GM03348 (cell line): ENCODE data around the gene HIVEP1.
A peak's percentile ranks its signal among the peaks of the same experiment; 100 is the strongest.
"Not testable (repeated sequence)": the region's sequence is repeated elsewhere in the genome, so short reads cannot be mapped to it uniquely, and the experiment has no call there.

Source experiments
- DNase-seq: peaks from one replicate; pipeline ENCODE4 v3.0.0; 2012; ENCODE audit warnings: low spot score

The HIVEP1 gene

DNA sequence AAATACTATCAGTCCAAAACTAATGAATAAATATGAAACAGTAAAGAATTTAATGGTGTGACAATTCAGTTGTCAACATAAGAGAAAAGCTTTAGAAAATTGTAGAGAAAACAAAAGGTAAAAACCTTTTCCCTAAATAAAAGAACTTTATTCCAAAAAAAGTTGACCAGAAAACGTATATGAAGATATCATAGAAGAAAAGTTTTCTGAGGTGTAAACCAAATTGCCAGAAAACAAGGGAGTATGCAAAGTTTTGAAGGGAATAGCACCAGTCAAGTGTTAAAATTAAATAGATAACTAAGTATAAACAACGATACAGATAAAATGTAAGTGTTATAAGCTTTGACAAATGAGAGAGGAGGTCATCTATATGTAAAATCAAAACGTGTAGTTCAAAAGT is 104.9 kb downstream of the HIVEP1 start:
- DNase-seq, result no peak

DNA sequence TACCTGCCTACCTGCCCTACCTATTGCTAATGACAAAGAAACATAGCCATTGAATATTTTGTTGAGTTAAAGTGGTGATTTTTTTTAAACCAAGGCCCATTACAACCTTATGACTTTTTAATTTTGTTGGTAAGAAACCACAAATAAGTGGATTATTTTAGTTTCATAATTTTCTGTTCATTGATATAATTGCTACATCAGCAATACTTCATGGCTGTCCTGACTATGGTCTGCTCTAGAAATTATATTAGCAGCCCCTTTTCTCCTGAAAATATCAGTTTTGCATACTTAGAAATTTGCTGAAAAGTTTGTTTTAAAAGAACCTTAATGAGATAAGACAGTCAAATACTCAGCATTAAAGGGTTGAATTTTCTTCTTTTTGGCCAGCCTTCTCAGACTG is 106.5 kb downstream of the HIVEP1 start:
- DNase-seq, result no peak

DNA sequence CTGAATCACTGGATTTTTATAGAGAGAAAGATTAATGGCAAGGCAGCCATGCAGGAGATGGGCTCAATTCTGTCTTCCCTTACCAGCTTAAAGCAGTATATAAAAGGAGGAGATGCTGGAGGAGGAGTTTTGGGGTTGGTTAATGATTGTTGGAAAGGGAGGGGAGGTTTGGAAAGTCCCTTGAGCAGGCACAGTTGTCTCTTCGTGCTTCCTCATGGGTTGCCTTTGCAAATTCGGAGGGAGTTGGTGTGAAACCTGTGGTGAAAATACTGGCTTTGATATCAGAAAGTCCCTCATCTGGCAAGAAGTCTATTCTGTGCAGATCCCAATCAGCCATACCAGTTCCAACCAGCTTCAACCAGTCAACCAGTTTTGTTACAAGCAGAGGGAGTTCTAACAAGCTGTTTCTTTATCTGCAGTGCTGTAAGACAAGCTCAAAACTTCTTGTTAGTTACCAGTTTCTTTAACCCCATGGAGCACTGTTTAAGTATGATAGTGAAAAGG is 107.0 kb downstream of the HIVEP1 start:
- DNase-seq, result no peak

DNA sequence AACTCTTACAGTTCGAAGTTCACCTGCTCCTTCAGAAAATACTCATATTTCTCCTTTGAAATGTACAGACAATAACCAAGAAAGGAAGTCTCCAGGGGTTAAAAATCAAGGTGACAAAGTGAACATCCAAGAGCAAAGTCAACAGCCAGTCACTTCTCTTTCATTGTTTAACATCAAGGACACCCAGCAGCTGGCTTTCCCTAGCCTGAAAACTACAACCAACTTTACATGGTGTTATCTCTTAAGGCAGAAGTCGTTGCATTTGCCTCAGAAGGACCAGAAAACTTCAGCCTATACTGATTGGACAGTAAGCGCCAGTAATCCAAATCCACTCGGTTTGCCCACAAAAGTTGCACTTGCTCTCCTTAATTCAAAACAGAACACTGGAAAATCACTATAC is 113.3 kb downstream of the HIVEP1 start:
- no peak for DNase-seq

DNA sequence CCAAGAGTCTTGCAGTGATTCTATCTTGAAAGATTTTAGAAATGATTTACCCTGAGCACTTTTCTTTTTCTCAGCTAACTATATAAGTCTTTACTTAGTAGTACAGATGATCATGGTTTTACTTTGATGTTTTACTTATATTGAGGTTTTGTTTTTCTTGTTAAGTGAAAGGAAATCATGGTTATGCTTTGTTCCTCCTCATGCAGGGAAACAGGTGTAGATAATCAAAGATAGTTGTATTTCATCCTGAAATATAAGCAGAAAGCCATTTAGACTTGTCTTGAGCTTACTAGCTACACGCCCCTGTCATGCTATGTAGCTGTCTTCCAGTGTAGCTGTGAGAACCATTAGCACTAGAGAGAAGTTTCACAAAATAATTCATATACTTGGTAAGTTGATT is 113.9 kb downstream of the HIVEP1 start:
- DNase-seq, result no peak

DNA sequence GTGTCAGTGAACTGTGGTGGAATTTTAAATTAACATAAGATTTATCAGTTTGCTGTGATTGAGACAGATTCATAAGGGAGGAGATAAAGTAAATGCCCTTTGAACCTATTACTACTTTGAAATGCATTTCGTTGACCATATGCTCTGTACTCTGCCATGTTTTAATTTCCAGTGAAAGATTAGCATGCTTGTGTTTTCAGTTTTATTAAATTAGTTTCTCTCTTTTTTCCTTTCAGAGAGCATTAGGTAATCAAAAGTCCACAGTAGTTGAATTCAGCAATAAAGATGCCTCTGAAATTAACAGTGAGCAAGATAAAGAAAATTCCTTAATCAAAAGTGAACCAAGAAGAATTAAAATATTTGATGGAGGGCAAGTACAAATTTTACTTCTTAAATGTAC is 117.4 kb downstream of the HIVEP1 start:
- DNase-seq, result no peak

DNA sequence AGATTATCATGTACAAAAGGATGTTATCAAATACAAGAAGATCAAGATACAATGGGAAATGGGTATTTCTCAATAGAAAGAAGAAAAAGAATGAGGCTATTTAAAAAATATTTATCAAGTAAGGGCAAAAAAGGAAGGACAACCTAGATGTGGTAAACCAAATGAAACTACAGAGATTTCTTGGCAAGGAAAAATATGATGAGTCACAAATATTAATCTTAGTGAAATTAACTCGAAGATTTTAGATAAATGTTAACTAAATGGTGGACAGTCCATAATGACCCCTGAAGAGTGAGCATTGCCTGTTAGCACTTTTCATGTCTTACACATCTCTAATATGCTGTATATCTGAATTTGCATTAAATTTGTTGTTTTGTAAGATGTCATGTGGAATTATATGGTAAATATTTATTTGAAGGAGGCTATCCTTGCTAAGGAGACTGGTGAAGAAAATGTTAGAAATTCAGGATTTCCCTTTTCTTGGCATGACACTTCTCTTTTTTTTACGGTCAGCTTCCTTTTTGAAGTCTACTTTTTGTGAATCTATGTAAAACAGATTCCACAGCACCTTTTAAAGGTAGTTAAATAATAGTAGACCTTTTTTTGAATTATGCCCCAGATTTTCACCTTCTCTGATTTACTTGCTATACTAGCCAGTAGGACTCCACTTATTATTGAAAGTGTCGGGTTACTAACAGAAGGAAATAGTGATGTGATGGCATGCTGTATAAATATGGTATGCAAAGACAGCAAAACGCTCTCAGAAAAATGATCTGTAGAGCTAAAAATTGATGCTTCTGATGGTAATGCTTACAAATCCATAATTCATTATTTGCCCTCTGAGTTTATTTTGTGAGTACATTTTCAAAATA is 120.5 kb downstream of the HIVEP1 start:
- no peak for DNase-seq

DNA sequence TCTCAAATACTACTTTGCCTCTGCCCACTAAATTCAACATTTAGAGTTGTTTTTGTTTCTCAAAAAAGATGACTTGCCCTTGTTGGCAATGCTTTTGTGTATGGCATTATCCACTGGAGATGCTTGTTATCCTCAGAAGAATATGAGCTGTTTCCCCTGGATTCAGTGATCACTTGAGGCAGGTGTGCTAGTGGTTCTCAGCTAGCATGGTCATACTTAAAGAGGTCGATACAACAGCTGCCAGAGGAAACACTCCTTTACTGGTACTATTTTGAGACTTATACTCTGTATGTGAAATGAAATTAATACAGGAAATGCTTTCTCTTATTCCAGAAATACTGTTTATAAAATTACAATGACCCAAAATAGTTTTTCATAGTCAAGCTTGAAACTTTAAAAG is 122.5 kb downstream of the HIVEP1 start:
- no peak for DNase-seq

DNA sequence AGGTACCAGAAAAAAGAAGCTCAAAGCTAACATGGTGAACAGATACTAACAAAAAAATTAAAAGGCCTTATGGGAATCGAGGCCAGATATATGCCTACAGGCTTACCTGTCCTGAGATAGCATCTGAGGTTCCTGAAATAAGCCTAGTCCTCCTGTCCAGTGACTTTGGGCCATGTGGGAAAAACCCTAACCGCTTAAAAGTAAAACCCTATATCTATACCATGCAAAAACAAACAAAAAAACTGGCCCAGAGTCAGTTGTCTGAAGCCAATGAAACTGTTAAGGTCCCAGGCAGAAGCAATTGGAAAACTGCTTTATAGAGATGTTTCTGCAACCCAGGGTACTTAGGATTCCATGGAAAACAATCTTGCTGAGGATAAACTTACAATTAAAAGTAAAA is 122.9 kb downstream of the HIVEP1 start:
- no peak for DNase-seq

DNA sequence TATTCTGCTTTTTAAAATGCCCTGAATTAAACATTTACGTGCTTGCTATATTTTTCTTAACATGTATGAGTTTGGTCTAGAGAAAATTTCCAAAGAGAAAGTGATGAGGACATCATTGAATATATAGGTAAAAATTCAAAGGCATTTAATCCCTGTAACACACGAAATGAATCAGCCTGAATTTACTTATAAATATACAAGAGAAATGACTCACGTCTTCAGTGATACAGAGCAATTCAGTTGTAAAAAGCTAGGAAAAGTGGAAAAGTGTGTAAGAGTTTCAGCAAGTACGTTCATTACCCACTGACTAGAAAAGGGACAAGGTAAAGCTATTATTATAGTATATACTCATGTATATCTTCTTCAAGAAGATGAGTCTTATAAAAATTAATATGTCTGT is 124.8 kb downstream of the HIVEP1 start:
- no peak for DNase-seq

DNA sequence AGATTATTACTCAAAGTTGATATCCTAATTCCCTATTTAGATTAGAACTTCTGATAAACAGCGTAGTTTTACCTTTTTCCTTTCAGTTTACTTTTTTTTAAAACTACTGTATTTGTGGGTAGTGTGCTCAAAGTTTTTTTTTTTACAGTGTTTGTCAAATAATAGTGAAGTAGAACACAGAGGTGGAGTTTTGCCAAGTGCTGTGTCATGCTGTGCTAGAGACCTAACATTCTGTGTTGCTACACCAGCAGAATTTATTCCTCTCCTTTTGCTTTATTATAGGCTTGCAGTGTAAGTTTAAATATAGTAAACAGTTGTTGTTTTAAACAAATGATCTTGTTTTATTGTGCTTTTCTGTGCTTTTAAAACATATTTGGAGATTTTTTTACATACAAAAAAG is 125.4 kb downstream of the HIVEP1 start:
- peak; percentile 70 for DNase-seq

DNA sequence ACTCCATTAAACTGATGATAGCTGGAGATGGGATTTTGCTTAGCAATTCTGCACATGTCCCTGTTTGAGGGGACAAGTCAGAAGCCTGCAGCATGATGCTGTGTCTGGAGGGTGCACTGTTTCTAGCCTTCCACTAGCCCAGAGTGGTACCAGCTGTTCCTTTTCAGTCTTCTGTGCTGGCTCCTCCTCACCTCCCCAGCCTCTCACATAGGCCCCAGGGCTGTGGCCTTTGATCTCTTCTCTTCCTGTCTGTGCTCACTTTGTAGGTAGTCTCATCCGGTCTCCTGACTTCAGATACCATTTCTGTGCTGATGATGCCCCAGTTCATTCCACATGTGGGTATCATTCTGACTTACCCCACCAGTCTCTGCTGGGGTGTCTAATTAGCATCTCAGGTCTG is 126.3 kb downstream of the HIVEP1 start:
- no peak for DNase-seq

DNA sequence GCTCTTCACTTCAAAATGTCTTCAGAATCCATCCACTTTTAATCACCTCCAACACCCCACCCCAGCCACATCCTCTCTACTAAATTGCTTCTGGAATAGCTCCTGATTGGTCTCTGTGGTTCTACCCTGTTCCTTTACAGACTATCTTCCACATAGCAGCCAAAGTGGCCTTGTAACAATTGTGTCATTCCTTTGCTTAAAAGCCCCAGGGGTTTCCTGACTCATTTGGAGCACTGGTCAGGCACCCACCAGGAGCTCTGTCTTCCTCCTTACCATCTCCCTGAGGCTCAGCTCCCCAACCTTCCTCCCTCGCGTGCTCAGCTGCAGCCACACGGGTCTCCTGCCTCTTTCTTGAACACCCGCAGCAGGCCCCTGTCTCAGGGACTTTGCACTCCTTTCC is 126.8 kb downstream of the HIVEP1 start:
- DNase-seq, result no peak

DNA sequence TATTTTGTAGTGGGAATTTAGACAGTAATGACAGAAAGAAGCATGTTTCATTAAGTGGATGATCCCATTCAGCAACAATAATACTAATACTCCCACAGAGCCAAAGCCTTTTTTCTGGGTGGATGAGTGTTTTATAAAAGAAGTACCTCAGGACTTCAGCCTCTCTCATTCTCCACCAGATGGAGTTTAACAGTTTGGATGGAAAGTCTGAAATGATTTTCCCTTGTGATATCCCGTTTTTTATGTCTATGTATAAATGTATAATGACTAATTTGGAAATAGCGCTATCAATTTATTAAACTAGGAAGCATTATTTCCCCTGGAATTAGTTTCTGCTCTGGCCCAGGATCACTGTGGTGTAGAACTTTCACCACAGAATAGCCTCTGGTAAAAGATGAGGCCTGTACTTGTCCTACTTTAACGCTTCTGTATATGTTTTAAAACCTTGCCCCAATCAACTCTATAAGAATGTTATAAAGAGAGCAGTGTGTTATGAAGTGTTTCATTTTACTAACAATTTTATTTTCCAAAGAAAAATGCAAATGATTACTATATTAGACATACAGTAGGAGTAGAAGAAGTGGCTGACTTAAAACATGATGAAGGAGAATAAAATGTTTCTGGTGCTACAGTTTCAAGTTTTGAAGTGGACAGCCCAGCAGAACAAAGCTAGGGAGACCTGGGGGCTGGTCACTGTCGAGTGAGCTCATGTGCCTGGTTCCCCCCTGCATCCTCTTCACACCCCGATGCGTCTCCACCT is 135.6 kb downstream of the HIVEP1 start:
- no peak for DNase-seq

DNA sequence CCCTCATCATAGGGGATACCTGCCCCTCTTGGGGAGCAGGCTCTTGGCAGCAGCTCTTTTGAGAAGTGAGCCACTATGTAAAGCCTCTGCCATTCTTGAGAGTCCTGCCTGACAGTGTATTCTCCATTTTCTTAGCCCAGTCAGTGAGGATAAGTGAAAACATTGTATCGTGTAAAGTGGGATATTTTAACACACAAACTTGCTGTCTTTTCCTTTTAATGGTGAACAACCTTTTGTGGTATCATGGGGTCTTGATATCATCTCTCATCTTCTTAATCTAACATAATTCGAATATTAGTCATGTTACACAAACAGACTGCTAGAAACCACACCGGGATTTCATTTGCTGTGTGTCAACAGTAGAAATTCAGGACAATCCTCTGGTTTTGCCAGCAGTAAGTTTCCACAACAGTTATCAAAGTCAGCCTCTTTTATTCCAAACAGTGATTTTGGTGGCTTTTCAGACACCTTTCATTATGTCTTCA is 136.2 kb downstream of the HIVEP1 start:
- DNase-seq, result peak; percentile 49

DNA sequence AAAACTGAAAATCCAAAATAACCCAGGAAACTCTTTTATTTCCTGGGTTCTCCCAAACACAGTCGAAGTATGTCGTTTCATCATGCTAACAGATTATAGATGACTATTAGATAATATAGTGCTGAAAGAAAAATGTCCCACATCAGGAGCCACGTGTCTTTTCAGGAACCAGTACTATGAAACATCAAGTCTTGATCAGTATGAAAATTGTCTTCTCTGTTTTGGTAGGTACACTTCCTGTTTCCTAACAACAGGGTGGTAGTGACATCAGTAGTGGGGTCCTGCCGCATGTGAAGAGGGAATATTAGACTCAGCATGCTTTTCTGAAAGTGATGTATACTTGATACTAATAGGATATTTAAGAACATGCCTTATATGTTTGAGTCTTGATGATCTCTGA is 136.7 kb downstream of the HIVEP1 start:
- DNase-seq, result no peak

DNA sequence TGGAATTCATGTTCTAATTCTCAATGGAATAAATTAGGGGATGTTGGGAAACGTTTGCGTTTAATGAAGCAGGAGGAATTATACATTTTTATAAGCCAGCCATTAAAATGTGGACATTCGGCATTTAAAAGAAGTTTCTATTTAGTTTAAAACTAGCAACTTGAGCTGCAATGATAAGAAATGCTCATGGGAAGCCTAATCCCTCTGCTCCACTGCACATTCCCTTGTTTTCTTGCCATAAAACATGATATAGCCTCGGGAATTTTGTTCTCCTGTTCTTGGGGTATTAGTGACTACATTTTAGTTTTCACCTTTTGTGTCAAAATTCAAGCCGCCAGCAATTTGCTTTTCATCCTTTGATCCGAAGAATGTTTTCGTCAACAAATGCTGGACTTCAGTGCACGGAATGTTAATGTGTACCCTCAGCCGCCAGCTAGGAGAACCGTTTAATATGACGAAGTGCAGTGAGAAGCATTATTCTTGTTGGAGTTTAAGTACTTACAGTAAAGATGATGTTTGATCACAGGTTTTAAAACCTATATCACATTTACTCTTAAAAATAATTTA is 137.9 kb downstream of the HIVEP1 start:
- DNase-seq, result no peak

DNA sequence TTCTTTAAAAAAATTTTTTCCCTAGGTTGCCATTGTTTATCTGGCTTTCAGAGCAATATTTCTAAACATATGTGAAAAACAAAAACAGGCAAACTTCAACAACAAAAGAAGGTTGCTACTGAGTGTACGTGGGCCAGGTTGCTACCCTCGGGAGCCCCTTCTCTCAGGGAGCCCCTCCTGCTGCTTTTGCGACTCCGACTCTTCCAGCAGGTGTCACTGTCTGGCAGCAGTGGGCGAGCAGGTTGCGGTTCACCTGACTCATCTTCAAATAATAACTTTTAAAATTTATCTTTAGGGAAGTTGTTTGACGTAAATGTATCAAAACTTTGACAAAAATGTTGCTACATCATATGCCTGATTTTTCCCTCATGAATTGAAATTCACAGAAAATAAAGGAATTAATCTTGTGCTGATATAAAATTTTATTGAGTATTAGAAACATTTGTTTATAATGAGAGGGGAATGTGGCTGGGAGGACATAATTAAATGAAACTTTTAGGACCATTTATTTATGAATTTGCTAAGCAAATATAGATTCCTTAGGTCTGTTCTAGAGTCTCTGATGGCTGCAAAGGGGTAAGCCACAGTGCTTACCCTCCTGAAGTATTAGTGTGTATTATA is 138.8 kb downstream of the HIVEP1 start:
- no peak for DNase-seq

DNA sequence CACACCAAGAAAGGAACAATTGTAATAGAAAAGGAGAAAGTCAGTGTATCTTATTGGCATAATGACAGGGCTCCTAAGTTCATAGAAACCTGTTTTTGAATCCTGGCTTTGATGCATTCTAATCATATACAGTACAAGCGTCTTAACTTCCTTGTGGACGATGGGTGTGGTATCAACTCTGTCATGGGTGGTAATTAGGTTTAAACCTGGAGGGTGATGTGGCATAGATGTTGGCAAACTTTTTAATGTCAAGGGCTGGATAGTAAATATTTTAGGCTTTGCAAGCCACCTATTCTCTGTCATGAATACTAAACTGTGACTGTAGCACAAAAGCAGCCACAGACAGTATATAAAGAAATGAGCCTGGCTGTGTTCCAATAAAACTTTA is 139.3 kb downstream of the HIVEP1 start:
- no peak for DNase-seq

DNA sequence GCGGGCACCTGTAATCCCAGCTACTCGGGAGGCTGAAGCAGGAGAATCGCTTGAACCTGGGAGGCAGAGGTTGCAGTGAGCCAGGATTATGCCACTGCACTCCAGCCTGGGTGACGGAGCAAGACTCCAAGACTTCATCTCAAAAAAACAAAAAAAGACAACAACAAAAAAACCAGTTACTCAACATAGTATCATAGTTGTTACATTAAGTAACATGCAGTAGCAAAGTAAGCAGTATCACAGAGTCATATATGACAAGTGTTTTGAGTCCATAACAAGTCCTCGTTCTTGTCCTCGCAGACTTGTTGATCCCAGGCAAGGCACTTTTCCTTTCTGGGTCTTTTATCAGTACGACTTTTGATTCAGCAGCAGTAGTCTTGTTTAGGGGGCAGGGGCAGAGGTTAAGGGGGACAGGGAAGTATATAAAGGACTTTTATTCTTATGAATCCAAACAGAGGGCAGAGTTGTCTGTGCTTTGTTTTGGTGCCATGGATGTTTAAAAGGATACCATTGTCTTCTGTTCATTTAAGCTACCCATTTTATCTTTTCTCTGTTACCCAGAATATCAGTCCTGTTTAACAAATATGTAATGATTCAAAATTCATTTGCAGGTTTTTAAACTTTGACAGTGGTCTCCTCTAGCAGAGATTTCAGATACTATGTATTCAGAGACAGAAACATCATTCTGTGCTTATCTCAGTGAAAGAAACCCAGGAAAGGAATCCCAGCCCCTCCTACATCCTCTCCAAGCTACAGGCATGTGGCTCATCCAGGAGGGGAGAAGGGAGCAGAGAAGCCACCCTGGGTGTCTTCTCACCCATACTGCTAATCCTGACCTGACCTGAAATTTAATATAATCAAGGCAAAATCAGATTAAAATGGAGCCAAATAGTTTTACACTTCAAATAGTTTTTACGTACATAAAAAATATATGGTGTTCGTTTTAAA is 140.2 kb downstream of the HIVEP1 start:
- no peak for DNase-seq

DNA sequence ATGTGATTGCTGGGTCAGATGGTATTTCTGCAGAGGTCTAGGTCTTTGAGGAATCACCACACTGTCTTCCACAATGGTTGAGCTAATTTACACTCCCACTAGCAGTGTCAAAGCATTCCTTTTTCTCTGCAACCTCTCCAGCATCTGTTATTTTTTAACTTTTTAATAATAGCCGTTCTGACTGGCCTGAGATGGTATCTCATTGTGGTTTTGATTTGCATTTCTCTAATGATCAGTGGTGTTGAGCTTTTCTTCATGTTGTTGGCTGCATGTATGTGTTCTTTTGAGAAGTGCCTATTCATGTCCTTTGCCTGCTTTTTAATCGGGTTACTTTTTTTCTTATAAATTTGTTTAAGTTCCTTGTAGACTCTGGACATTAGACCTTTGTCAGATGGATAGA is 143.7 kb downstream of the HIVEP1 start:
- DNase-seq, result not testable (repeated sequence)
